Peyer's patch (tissue), 4 donors: Measurements from ENCODE around the gene NEK6.

Experiments used
- POLR2A ChIP-seq, 2 donors: fragments of 450-650 bp; IDR thresholded peaks; one replicate each; pipeline ENCODE4 v1.5.1; 2017; ENCODE audit warnings: antibody characterized with exemption in 2 of 2, mild to moderate bottlenecking in 2 of 2, moderate library complexity in 2 of 2
- TF ChIP-seq, protein P1 (sequence below), 6 experiments: fragments of 450-650 bp in 4 of 6; fragments of 200-600 bp in 2 of 6; sonication (generic) in 1 of 6; IDR thresholded peaks; one replicate each; pipeline ENCODE4 v1.5.1; 2017 to 2019; ENCODE audit warnings: antibody characterized with exemption in 6 of 6, mild to moderate bottlenecking in 3 of 6, moderate library complexity in 1 of 6

DNA sequence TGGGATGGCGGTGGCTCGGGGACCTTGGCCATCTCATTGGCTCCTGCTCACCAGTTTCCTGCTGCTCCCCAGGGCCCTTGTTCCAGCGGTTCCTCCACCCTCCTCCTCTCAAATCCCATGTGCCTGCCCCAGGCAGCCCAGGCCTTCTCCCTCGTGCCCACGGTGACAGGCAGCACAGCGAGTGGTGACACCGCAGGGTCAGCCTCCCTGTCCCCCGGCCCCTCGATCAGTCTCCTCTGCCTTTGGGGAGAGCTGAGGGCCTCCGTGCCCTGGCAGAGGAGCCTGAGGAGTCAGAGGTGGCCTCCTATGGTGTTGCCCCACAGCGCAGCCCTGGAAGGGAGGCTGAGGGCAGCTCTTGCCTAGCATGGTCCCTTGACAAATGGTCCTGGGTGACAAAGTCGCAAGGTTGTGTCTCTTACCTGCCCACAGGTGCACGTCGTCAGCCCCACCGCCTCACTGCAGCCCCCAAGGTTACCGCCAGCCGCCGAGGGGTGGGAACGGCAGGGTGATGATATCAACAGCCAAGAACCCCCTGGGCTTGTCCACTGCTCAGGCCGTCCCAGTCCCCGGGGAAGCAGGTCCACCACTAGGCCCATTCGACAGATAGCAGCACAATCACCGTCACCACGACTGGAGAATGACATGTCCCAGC, 49.8 kb downstream of the NEK6 start:
- TF ChIP-seq POLR2A (IDR thresholded peaks at IDR 0.05) = no peak
- TF ChIP-seq, protein P1, sequence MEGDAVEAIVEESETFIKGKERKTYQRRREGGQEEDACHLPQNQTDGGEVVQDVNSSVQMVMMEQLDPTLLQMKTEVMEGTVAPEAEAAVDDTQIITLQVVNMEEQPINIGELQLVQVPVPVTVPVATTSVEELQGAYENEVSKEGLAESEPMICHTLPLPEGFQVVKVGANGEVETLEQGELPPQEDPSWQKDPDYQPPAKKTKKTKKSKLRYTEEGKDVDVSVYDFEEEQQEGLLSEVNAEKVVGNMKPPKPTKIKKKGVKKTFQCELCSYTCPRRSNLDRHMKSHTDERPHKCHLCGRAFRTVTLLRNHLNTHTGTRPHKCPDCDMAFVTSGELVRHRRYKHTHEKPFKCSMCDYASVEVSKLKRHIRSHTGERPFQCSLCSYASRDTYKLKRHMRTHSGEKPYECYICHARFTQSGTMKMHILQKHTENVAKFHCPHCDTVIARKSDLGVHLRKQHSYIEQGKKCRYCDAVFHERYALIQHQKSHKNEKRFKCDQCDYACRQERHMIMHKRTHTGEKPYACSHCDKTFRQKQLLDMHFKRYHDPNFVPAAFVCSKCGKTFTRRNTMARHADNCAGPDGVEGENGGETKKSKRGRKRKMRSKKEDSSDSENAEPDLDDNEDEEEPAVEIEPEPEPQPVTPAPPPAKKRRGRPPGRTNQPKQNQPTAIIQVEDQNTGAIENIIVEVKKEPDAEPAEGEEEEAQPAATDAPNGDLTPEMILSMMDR (IDR thresholded peaks at IDR 0.05) = no peak
